ENCODE measurements around the gene NALF2.

GRCh38 chrX:69510914-69511513 is 6.9 kb downstream of the NALF2 start:
- TF ChIP-seq ZNF274 (IDR thresholded peaks at IDR 0.05; ENCODE audit: low read depth, low read length) (no peak), YY1 (IDR thresholded peaks at IDR 0.05; ENCODE audit: insufficient read depth, insufficient read length) (no peak)
